DOHH2 (cell line): ENCODE results near the gene SETD1A.

Experiments
- EZH2phosphoT487 ChIP-seq: fragments of 200-600 bp; sonication (generic); IDR thresholded peaks from 2 replicates; pipeline ENCODE4 v1.6.1; 2017; ENCODE audit warnings: borderline replicate concordance, mild to moderate bottlenecking, antibody characterized with exemption, low read length, moderate library complexity, mixed read lengths
- TF ChIP-seq, protein P1 (sequence below): fragments of 200-600 bp; sonication (generic); IDR thresholded peaks from one replicate; pipeline ENCODE4 v1.5.1; 2014; ENCODE audit warnings: antibody characterized with exemption, mild to moderate bottlenecking, low read depth, low read length; ENCODE audit not compliant: poor library complexity, severe bottlenecking

DNA sequence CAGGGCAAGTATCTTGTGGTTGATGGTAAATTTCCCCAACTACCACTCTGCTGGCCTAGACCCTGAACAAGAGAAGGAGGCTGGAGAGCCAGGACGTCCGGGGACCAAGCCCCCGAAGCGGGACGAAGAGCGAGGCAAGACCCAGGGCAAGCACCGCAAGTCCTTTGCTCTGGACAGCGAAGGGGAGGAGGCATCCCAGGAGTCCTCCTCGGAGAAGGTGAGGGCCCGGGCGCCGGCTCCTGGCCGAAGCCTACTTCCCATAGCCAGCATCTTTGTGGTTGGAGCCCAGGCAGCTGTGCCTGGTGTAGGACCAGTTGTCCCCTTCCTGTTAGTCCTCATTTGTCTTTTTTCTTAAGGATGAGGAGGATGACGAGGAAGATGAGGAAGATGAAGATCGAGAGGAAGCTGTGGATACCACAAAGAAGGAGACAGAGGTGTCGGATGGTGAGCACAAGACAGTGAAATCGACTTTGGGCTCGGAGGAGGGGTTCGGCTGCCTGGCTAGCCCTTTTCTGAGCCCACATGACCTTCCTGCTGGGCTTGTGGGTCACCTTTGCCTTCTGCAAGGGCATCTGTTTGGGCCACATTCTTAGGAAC, 11.8 kb downstream of the SETD1A start:
- TF ChIP-seq, protein P1, sequence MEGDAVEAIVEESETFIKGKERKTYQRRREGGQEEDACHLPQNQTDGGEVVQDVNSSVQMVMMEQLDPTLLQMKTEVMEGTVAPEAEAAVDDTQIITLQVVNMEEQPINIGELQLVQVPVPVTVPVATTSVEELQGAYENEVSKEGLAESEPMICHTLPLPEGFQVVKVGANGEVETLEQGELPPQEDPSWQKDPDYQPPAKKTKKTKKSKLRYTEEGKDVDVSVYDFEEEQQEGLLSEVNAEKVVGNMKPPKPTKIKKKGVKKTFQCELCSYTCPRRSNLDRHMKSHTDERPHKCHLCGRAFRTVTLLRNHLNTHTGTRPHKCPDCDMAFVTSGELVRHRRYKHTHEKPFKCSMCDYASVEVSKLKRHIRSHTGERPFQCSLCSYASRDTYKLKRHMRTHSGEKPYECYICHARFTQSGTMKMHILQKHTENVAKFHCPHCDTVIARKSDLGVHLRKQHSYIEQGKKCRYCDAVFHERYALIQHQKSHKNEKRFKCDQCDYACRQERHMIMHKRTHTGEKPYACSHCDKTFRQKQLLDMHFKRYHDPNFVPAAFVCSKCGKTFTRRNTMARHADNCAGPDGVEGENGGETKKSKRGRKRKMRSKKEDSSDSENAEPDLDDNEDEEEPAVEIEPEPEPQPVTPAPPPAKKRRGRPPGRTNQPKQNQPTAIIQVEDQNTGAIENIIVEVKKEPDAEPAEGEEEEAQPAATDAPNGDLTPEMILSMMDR = no peak
- TF ChIP-seq EZH2phosphoT487 = no peak
